HG03520 (cell line): ENCODE results near the gene SLAMF7.
A peak's percentile ranks its signal among the peaks of the same experiment; 100 is the strongest.

ENCODE experiments used
- ATAC-seq: cut with Tn5 transposase; IDR thresholded peaks from one replicate; pipeline ENCODE4 v1.9.1; 2021; ENCODE audit warnings: mild to moderate bottlenecking, moderate library complexity; ENCODE audit not compliant: unreplicated experiment

SLAMF7 gene

GRCh38 chr1:160744852-160745520 lies 5.9 kb downstream of the SLAMF7 start:
- ATAC-seq, result no peak

- ATAC-seq, result no peak
Measured at GRCh38 chr1:160745551-160745950, 6.5 kb downstream of the SLAMF7 start.

GRCh38 chr1:160746836-160747500 lies 7.9 kb downstream of the SLAMF7 start:
- no peak for ATAC-seq

GRCh38 chr1:160747717-160748116 lies 8.7 kb downstream of the SLAMF7 start:
- no peak for ATAC-seq

GRCh38 chr1:160748181-160748877 lies 9.3 kb downstream of the SLAMF7 start:
- no peak for ATAC-seq

GRCh38 chr1:160748878-160749269 lies 9.8 kb downstream of the SLAMF7 start:
- no peak for ATAC-seq

- no peak for ATAC-seq
Measured at GRCh38 chr1:160750608-160751007, 11.6 kb downstream of the SLAMF7 start.

GRCh38 chr1:160752406-160752805 lies 13.4 kb downstream of the SLAMF7 start:
- ATAC-seq, result no peak

- no peak for ATAC-seq
Measured at GRCh38 chr1:160752924-160753323, 13.9 kb downstream of the SLAMF7 start.

- no peak for ATAC-seq
Measured at GRCh38 chr1:160753594-160753993, 14.5 kb downstream of the SLAMF7 start.

- ATAC-seq, result no peak
Measured at GRCh38 chr1:160755461-160755860, 16.4 kb downstream of the SLAMF7 start.

GRCh38 chr1:160755911-160756848 lies 17.1 kb downstream of the SLAMF7 start:
- no peak for ATAC-seq

GRCh38 chr1:160756849-160757201 lies 17.8 kb downstream of the SLAMF7 start:
- no peak for ATAC-seq

GRCh38 chr1:160758521-160758920 lies 19.5 kb downstream of the SLAMF7 start:
- ATAC-seq, result no peak

- no peak for ATAC-seq
Measured at GRCh38 chr1:160759740-160760139, 20.7 kb downstream of the SLAMF7 start.

GRCh38 chr1:160761046-160761445 lies 22.0 kb downstream of the SLAMF7 start:
- ATAC-seq, result no peak

- no peak for ATAC-seq
Measured at GRCh38 chr1:160761886-160762285, 22.8 kb downstream of the SLAMF7 start.

- ATAC-seq, result no peak
Measured at GRCh38 chr1:160763993-160764392, 24.9 kb downstream of the SLAMF7 start.

- ATAC-seq, result peak; percentile 35
Measured at GRCh38 chr1:160767395-160768294, 28.6 kb downstream of the SLAMF7 start.

GRCh38 chr1:160768295-160768657 lies 29.2 kb downstream of the SLAMF7 start:
- peak; percentile 79 for ATAC-seq
